Muscle of leg (tissue), 11 donors: Measurements from ENCODE around the gene PANX1. TPM values are rescaled to one million over a fixed set of nuclear protein-coding genes. Genes with fewer than 3 reads are reported as not detected.

Experiments used
- DNase-seq: peaks from one replicate; pipeline ENCODE4 v3.0.0; 2013
- H3K27ac ChIP-seq: one replicate; pipeline ENCODE4 v1.5.1; 2013; ENCODE audit warnings: mild to moderate bottlenecking, low read length, control low read depth
- H3K27me3 ChIP-seq: one replicate; pipeline ENCODE4 v1.6.1; 2013; ENCODE audit warnings: low read length; ENCODE audit not compliant: control insufficient read depth, insufficient read depth
- H3K36me3 ChIP-seq: one replicate; pipeline ENCODE4 v1.6.1; 2013; ENCODE audit warnings: low read length; ENCODE audit not compliant: control insufficient read depth, insufficient read depth
- H3K4me1 ChIP-seq: one replicate; pipeline ENCODE4 v1.6.1; 2013; ENCODE audit warnings: low read length; ENCODE audit not compliant: control insufficient read depth, insufficient read depth
- H3K4me3 ChIP-seq: one replicate; pipeline ENCODE4 v1.5.1; 2013; ENCODE audit warnings: low read length, control low read depth
- H3K9me3 ChIP-seq: replicated peaks from 2 replicates; pipeline ENCODE4 v1.6.1; 2013; ENCODE audit warnings: low read depth, low read length; ENCODE audit not compliant: control insufficient read depth
- WGBS: methylation state at CpG from one replicate; pipeline ENCODE4 v1.1.5; 2013; ENCODE audit warnings: missing lambda C conversion rate; ENCODE audit not compliant: insufficient coverage; 5-methylcytosine and 5-hydroxymethylcytosine counted together
- polyA plus RNA-seq, 8 donors: library from polyadenylated mRNA; unstranded; fragments of 120-200 nt; gene quantifications; one replicate each; pipeline versions ENCODE4 v1.2.1 to v1.2.3, GENCODE V29; 2013; ENCODE audit warnings: inconsistent platforms in 1 of 8, low replicate concordance in 1 of 8; ENCODE audit not compliant: insufficient read length in 8 of 8, insufficient read depth in 1 of 8
- total RNA-seq: library from RNA; stranded (reverse); fragments of 120-200 nt; gene quantifications from one replicate; pipeline ENCODE4 v1.2.4, GENCODE V29; 2013

Gene PANX1
- total and polyA plus RNA-seq, 9 donors = 10.5 to 27.1 (median 20.7) TPM

DNA sequence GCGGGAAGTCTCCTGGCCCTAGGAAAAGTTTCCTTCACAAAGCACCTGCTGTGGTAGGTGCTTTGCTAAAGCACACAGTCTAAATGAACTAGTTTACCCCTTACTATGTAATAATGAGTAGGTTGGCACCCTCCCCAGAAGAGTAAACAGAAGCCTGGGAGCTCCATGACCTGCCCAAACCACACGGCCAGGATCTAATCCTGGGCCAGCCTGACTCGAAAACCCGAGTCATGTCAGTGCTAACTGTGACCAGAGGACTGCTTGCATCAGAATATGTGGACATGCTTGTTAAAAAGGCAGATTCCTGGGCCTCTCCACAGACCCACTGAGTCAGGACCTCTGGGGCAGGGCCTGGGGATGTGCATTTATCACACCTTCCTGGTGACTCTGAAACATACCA lies 67.7 kb downstream of the PANX1 start:
- no peak overlapping the region for H3K4me3 ChIP-seq
- no peaks in the 10 kb centered on the region for H3K4me1 ChIP-seq
- no peak for DNase-seq
- no peaks in the 10 kb centered on the region for H3K36me3 ChIP-seq
- H3K27me3 ChIP-seq = no peaks in the 10 kb centered on the region
- WGBS = no CpG with 5 or more reads among the region's 4 CpGs
- H3K9me3 ChIP-seq = no peaks in the 10 kb centered on the region
- no peak overlapping the region for H3K27ac ChIP-seq

DNA sequence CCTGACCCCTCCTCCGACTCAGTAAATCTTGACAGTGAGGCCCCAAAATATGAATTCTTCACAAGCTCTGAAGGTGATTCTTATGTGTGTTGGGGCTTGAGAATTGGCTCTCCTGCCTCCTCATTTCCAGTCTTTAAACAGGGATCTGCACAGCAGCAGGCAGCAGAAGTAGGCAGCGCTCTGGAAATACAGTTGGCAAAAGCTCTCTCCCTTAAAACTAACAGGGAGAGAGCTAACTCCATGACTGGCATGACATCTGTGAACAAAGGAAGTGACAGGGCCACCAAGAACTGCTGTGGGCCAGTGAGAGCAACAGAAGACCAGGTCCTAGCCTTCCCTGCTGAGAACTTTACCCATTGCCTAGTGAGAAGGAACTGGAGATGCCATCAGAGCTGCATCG lies 70.1 kb downstream of the PANX1 start:
- Histone ChIP-seq H3K36me3 (no peaks in the 10 kb centered on the region), H3K27ac (no peak overlapping the region), H3K27me3 (no peaks in the 10 kb centered on the region), H3K4me1 (no peaks in the 10 kb centered on the region), H3K4me3 (no peak overlapping the region), H3K9me3 (no peaks in the 10 kb centered on the region)
- DNase-seq = no peak
- no CpG with 5 or more reads among the region's 3 CpGs for WGBS

DNA sequence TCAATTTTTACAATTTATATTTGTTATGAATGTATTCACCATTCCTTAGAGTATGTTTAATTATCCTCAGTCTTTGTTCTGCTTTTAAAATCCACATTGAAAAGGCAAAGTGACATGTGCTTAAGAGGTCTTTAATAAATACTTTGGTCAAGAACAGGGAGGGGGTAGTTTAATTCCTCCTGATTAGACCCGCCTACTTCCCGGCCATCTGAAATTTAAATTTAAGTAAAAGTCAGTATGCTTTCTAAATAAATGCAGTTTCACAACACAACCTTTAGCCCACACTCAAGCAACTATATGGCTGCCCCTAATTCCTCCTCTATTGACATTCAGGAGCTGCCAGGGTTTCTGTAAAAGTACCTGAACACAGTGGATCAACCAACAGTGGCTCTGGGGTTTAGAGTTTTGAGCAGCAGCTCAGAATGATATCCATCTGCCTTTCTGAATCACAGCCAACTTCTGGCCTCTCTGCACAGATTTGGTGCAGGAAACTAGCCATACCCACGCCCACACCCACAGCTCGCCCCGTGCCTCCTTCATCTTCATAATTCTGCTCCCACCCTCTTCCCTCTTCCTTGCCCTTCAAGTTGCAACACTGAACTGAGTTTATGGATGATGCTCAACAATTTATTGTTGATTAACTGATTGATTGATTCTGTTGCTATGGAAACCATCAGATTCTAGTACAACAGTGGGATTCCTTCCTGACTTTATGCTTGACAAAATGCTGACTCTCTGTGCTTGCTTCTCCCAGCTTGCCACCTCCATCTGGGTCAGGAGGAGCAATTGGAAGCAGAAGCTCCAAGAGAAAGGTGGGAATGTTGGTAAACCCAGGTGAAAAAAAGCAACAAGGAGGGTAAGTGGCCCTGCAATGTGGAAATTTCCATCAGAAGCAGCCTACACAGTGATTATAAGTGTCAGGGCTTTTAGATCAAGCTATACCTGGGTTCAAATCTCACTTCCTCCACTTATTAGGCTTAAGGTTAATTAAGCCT lies 70.8 kb downstream of the PANX1 start:
- Histone ChIP-seq H3K4me1 (no peaks in the 10 kb centered on the region), H3K27ac (no peak overlapping the region), H3K9me3 (no peaks in the 10 kb centered on the region), H3K36me3 (no peaks in the 10 kb centered on the region), H3K27me3 (no peaks in the 10 kb centered on the region), H3K4me3 (no peak overlapping the region)
- DNase-seq = peak; percentile 18
- no CpG with 5 or more reads among the region's 5 CpGs for WGBS

DNA sequence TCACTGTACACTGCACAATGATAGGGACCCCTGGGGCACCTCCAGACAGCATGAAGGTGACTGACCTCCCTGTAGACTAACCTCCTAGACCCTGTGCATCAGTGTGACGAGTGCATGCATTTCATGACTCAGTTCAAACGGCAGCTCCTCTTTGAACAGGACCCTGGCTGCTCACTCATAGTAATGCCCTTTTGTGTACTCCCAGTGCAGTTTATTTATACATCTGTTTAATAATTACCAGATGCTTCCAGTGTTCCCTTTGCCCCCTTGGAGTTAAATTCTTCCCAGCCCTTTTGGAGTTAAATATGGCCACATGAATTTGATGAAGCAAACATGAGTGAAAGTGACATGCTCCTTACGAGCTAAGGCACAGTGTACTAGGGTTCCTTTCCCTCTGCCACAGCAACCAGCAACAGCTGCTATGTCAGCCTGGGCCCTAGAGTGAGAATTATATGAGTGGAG lies 72.4 kb downstream of the PANX1 start:
- Histone ChIP-seq H3K9me3 (no peaks in the 10 kb centered on the region), H3K36me3 (no peaks in the 10 kb centered on the region), H3K27me3 (no peaks in the 10 kb centered on the region), H3K27ac (no peak overlapping the region), H3K4me1 (no peaks in the 10 kb centered on the region), H3K4me3 (no peak overlapping the region)
- DNase-seq = no peak
- 30% methylated on average over 2 of the region's 3 CpGs for WGBS

DNA sequence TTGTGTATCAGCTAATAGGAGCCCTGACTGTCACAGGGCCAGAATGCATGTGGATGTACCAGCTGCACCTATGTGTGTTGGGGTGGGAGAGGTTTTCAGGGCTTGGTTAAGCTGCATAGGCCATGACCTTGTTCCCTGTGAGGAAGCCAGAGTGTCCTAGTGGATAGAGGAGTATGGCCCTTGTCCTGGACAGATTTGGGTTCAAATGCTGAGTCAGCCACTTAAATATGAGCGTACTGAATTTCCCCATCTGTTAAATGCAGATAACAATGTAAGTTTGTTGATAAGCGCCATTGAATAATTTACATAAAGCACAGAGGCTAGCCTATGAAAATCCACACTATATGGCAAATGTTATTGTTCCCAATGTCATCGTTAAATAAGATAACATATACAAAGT lies 74.4 kb downstream of the PANX1 start:
- Histone ChIP-seq H3K27me3 (no peaks in the 10 kb centered on the region), H3K36me3 (no peaks in the 10 kb centered on the region), H3K9me3 (no peaks in the 10 kb centered on the region), H3K27ac (no peak overlapping the region), H3K4me3 (no peak overlapping the region), H3K4me1 (no peaks in the 10 kb centered on the region)
- no CpG with 5 or more reads among the region's 3 CpGs for WGBS
- DNase-seq = no peak

DNA sequence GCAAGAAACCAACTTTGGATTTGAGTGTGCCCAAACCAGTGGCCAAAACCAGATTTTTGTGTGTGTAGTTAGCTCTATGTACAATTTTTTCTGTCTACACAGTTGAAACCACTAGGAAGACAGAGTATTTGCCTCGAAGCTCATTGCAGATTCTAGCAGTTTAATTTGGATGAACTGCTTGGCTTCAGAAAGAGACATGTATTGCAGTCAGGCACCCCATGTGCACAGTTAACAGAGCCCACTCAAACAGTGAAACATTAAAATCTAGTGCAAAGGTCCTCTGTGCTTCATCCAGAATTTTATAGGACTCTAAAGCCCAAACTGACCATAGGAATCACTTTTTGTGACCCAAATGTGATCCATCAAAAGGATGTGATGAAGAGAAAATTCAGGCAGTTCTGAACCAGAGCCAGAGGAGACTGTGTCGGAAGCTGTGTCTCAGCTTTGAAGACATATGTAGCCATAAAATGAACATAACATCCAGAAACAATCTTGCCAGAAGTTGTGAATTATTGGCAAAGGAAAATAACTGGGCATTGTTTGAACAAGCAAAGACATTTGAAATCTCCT lies 82.7 kb downstream of the PANX1 start:
- no peak for DNase-seq
- no peak overlapping the region for H3K4me3 ChIP-seq
- no peaks in the 10 kb centered on the region for H3K9me3 ChIP-seq
- H3K4me1 ChIP-seq = no peaks in the 10 kb centered on the region
- H3K27me3 ChIP-seq = no peaks in the 10 kb centered on the region
- no CpG with 5 or more reads among the region's 2 CpGs for WGBS
- H3K27ac ChIP-seq = no peak overlapping the region
- H3K36me3 ChIP-seq = no peaks in the 10 kb centered on the region

DNA sequence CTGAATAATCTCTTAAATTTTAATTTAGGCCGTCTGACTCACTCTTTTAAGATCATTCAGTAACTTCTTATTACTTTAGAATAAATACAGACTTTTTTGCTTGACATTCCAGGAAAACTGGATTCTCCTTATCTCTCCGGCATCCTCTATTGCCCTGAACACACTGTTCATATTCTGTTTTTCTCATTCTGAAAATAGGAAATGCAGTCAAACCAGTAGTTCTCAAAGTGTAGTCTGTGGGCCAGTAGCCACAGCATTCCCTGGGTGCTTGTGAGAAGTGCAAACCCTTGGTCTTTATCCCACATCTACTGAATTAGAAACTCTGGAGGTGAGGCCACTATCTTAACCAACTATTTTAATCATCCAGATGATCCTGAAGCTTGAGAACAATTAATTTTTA lies 84.3 kb downstream of the PANX1 start:
- no CpG with 5 or more reads among the region's 2 CpGs for WGBS
- Histone ChIP-seq H3K4me3 (no peak overlapping the region), H3K27me3 (no peaks in the 10 kb centered on the region), H3K4me1 (no peaks in the 10 kb centered on the region), H3K27ac (no peak overlapping the region), H3K9me3 (no peaks in the 10 kb centered on the region), H3K36me3 (no peaks in the 10 kb centered on the region)
- no peak for DNase-seq

DNA sequence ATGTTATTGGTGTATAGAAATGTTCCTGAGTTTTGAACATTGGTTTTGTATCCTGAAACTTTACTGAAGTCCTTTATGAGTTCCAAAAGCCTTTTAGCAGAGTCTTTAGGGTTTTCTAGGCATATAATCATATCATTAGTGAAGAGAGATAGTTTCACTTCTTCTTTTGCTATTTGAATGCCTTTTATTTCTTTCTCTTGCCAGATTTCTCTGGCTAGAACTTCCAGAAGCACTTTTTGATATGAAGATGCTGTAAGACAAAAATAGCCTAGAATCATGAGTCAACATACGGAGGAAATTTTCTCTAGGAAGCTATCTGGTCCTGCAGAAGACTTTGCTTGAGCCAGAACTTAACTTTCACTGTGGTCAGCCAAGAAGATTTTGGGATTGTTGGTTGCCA lies 89.1 kb downstream of the PANX1 start:
- H3K36me3 ChIP-seq = no peaks in the 10 kb centered on the region
- H3K4me1 ChIP-seq = no peaks in the 10 kb centered on the region
- no peak overlapping the region for H3K4me3 ChIP-seq
- DNase-seq = no peak
- peaks cover 13% of the 10 kb centered on the region for H3K9me3 ChIP-seq
- H3K27ac ChIP-seq = no peak overlapping the region
- no peaks in the 10 kb centered on the region for H3K27me3 ChIP-seq
- WGBS = no CpG with 5 or more reads among the region's 1 CpG

DNA sequence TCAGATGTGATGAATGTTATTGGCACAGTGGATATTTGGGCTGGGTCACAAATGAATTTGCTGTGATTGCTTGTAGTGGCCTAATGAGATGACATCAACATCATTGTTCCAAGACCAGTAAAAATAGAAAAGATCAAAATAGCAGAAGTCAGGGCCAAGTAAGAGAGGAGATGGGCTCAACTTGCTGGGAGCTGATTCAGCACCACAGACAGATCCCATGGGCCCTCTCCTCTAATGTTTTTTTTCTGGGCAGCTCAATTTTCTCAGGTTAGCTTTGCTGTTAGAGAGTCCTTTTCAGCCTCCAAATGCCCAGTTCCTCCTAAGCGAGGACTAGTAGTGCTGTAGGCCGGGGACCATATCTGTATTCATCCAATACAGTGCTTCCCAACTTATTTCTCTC lies 89.7 kb downstream of the PANX1 start:
- Histone ChIP-seq H3K4me3 (no peak overlapping the region), H3K27me3 (no peaks in the 10 kb centered on the region), H3K36me3 (no peaks in the 10 kb centered on the region), H3K9me3 (peaks cover 13% of the 10 kb centered on the region), H3K27ac (no peak overlapping the region), H3K4me1 (no peaks in the 10 kb centered on the region)
- DNase-seq = no peak
- WGBS = no CpG with 5 or more reads among the region's 2 CpGs

DNA sequence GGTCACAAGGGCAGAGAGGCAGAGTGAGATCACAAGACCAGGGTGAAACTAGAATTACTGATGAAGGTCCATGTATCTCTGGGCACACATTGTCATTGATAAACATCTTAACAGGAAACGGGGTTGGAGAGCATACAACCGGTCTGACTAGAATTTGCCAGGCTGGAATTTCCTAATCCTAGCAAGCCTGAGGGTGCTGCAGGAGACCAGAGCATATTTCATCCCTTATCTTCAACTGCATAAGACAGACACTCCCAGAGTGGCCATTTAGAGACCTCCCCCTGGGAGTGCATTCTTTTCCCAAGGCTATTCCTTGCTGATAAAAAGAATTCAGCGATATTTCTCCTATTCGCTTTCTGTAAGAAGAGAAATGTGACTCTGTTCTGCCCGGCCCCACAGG lies 91.1 kb downstream of the PANX1 start:
- Histone ChIP-seq H3K9me3 (peaks cover 13% of the 10 kb centered on the region), H3K4me1 (no peaks in the 10 kb centered on the region), H3K27me3 (no peaks in the 10 kb centered on the region), H3K27ac (no peak overlapping the region), H3K36me3 (no peaks in the 10 kb centered on the region), H3K4me3 (no peak overlapping the region)
- 86% methylated on average over 5 of the region's 5 CpGs for WGBS
- DNase-seq = no peak
